HCEC 1CT (cell line): ENCODE measurements around the gene ZNF444.

Experiments
- DNase-seq: peaks from one replicate; pipeline ENCODE4 v3.0.0-alpha.2; 2017

ZNF444 gene

GRCh38 chr19:56107626-56108351 lies 33.3 kb upstream of the ZNF444 start:
- DNase-seq, result no peak

GRCh38 chr19:56108447-56109195 lies 32.5 kb upstream of the ZNF444 start:
- DNase-seq, result no peak

- no peak for DNase-seq
These were observed 31.9 kb upstream of the ZNF444 start for GRCh38 chr19:56109226-56109625.

GRCh38 chr19:56110515-56111448 lies 30.3 kb upstream of the ZNF444 start:
- no peak for DNase-seq

- no peak for DNase-seq
These were observed 29.3 kb upstream of the ZNF444 start for GRCh38 chr19:56111601-56112312.

GRCh38 chr19:56112313-56112709 lies 28.8 kb upstream of the ZNF444 start:
- DNase-seq, result no peak

GRCh38 chr19:56113074-56113632 lies 27.9 kb upstream of the ZNF444 start:
- DNase-seq, result no peak

- no peak for DNase-seq
These were observed 26.9 kb upstream of the ZNF444 start for GRCh38 chr19:56114051-56114777.

GRCh38 chr19:56114778-56115110 lies 26.3 kb upstream of the ZNF444 start:
- no peak for DNase-seq

- no peak for DNase-seq
These were observed 25.6 kb upstream of the ZNF444 start for GRCh38 chr19:56115490-56115889.

- DNase-seq, result no peak
These were observed 24.5 kb upstream of the ZNF444 start for GRCh38 chr19:56116606-56117005.

GRCh38 chr19:56117376-56117884 lies 23.7 kb upstream of the ZNF444 start:
- DNase-seq, result no peak

- no peak for DNase-seq
These were observed 23.2 kb upstream of the ZNF444 start for GRCh38 chr19:56117889-56118288.

- no peak for DNase-seq
These were observed 22.2 kb upstream of the ZNF444 start for GRCh38 chr19:56118666-56119581.

GRCh38 chr19:56119582-56119978 lies 21.5 kb upstream of the ZNF444 start:
- DNase-seq, result peak; percentile 48

GRCh38 chr19:56120002-56120370 lies 21.1 kb upstream of the ZNF444 start:
- DNase-seq, result no peak

- DNase-seq, result peak; percentile 79
These were observed 20.5 kb upstream of the ZNF444 start for GRCh38 chr19:56120371-56121179.

GRCh38 chr19:56121180-56122167 lies 19.6 kb upstream of the ZNF444 start, which contains the start of gene ZNF787:
ZNF787 (minus strand) TSS chr19:56121295; CDS start chr19:56103217, 18,078 bp downstream.
- peak; percentile 94 for DNase-seq
